WERI-Rb-1 (cell line): ENCODE data around the gene TMEM106B.
A peak's percentile ranks its signal among the peaks of the same experiment; 100 is the strongest.

Experiments used
- DNase-seq: peaks from one replicate; pipeline ENCODE4 v3.0.0-alpha.2; 2020
- H3K27ac ChIP-seq: fragments of 250-450 bp; sonication (Bioruptor Pico); 2 replicates; pipeline ENCODE4 v1.5.1; 2020; ENCODE audit warnings: mild to moderate bottlenecking, moderate library complexity
- H3K27me3 ChIP-seq: fragments of 250-450 bp; sonication (Bioruptor Pico); 2 replicates; pipeline ENCODE4 v1.5.1; 2021; ENCODE audit warnings: mild to moderate bottlenecking, low read depth, moderate library complexity; ENCODE audit not compliant: insufficient read depth, severe bottlenecking
- H3K36me3 ChIP-seq: fragments of 250-450 bp; sonication (Bioruptor Pico); 2 replicates; pipeline ENCODE4 v1.5.1; 2020; ENCODE audit warnings: mild to moderate bottlenecking, moderate library complexity
- H3K4me3 ChIP-seq: 2 replicates; pipeline ENCODE4 v1.5.1; 2011; ENCODE audit warnings: low read depth, mild to moderate bottlenecking, control low read depth, low read length
- H3K9me3 ChIP-seq: fragments of 250-450 bp; sonication (Bioruptor Pico); 2 replicates; pipeline ENCODE4 v1.5.1; 2021; ENCODE audit warnings: mild to moderate bottlenecking, moderate library complexity; ENCODE audit not compliant: severe bottlenecking
- TF ChIP-seq, protein P1 (sequence below): IDR thresholded peaks from 2 replicates; pipeline ENCODE4 v1.5.1; 2011; ENCODE audit warnings: low read depth, mild to moderate bottlenecking, control low read depth, inconsistent platforms, low read length

The TMEM106B gene

DNA sequence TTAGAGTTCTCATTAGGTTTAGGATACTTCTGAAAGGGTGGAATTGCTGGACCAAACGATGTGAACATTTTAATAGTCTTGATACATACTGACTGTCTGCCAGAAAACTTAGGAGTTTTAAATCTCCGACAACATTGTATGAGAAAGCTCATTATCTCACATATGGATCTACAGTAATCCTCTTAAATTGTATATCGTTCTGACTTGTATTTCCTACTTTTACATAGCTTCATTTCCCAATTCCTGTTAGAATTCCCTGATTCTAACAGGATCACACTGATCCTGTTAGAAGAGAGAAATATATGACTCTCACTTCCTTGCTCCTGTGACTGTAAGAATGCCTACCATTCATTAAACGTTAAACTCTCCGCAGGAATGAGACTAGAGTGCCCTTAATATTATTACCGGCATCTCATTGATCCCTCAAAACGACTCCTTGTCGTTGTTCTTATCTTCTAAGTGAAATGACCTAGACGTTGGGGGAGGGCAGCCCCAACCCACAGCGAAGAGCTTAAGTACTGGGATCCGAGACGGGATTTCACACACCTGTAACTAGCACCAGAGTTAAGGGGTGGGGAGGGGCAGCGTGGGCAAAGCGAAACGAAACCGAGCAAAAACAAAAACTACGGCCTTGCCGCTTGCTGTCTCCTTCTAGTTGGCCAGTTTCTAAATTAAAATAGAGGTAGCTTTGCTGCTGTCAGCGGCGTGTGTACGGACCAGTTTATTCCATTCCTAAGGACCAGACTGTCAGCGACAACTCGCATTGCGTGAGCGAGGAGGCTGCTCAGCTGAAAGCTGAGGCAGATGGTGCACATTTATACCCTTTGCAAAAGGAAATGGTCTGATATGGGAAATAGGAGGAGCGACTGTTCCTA is 678 bp upstream of the TMEM106B start:
- Histone ChIP-seq H3K9me3 (no peaks in the 10 kb centered on the region), H3K27me3 (no peaks in the 10 kb centered on the region), H3K4me3 (peak overlapping the region; percentile 71), H3K27ac (peak overlapping the region; percentile 95), H3K36me3 (no peaks in the 10 kb centered on the region; the same call in 1 of the 2 replicates)
- DNase-seq, result peak; percentile 63
- TF ChIP-seq, protein P1, sequence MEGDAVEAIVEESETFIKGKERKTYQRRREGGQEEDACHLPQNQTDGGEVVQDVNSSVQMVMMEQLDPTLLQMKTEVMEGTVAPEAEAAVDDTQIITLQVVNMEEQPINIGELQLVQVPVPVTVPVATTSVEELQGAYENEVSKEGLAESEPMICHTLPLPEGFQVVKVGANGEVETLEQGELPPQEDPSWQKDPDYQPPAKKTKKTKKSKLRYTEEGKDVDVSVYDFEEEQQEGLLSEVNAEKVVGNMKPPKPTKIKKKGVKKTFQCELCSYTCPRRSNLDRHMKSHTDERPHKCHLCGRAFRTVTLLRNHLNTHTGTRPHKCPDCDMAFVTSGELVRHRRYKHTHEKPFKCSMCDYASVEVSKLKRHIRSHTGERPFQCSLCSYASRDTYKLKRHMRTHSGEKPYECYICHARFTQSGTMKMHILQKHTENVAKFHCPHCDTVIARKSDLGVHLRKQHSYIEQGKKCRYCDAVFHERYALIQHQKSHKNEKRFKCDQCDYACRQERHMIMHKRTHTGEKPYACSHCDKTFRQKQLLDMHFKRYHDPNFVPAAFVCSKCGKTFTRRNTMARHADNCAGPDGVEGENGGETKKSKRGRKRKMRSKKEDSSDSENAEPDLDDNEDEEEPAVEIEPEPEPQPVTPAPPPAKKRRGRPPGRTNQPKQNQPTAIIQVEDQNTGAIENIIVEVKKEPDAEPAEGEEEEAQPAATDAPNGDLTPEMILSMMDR, result no peak

DNA sequence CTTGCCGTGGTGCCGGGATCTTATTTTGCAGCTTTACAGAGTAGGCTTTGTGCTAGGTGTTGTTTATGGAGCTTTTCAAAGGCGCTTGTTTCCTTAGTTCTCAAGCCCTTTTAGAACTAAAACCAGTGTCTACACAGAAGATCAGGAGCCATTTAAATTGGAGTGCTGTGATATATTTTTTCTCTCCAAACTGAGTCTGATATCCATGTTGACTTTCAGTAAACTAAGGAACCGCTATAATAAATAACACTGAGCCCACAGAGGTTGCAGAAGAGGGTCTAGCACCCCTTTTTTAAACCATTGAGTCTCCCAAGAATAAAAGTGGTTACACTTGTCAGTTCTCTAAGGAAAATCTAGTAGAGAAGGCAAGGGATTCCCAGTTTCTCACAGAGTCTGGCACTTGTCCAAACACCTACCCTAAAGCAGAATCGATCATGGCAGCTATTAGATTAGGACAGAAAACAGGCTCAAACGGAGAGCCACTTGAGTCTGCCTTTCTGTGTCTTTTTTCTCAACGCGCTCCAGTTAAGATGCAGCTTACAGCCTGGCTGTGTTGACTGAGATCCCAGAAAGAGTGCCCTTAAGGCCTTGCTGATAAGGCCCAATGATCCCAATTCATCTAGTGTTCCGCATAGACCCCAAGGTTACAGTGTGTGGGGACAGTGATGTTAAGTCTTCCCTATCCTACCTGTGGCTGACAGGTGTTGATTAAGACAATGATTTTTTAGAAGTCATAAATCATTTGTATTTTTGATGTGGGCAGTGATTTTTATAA is 804 bp downstream of the TMEM106B start:
- no peaks in the 10 kb centered on the region; the same call in 1 of the 2 replicates for H3K36me3 ChIP-seq
- no peaks in the 10 kb centered on the region for H3K27me3 ChIP-seq
- peak; percentile 14 for DNase-seq
- H3K4me3 ChIP-seq, result peak overlapping the region; percentile 71
- peak overlapping the region; percentile 95 for H3K27ac ChIP-seq
- no peaks in the 10 kb centered on the region for H3K9me3 ChIP-seq
- TF ChIP-seq, protein P1, result no peak

DNA sequence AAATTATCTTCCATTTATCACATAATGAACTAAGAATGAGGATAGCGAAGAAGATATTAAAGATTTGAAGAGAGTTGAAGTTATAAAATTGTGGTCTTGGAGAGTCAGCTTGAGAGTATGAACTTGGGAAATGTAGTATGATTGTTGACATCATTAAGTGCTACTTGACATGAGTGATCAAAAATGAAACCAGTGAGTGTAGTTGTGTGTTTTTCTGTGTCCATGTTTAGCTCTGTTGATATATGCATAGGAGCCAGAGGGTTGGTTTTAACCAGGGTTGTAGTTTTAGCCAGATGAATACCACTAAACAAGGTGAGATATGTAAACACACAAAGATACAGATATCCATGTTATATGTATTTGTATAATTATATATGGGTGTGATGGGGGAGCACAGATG is 6.2 kb downstream of the TMEM106B start:
- H3K27me3 ChIP-seq, result no peaks in the 10 kb centered on the region
- DNase-seq, result no peak
- no peaks in the 10 kb centered on the region; the same call in none of the 2 replicates for H3K36me3 ChIP-seq
- H3K4me3 ChIP-seq, result no peak overlapping the region
- TF ChIP-seq, protein P1, result no peak
- H3K9me3 ChIP-seq, result no peaks in the 10 kb centered on the region
- no peak overlapping the region for H3K27ac ChIP-seq

DNA sequence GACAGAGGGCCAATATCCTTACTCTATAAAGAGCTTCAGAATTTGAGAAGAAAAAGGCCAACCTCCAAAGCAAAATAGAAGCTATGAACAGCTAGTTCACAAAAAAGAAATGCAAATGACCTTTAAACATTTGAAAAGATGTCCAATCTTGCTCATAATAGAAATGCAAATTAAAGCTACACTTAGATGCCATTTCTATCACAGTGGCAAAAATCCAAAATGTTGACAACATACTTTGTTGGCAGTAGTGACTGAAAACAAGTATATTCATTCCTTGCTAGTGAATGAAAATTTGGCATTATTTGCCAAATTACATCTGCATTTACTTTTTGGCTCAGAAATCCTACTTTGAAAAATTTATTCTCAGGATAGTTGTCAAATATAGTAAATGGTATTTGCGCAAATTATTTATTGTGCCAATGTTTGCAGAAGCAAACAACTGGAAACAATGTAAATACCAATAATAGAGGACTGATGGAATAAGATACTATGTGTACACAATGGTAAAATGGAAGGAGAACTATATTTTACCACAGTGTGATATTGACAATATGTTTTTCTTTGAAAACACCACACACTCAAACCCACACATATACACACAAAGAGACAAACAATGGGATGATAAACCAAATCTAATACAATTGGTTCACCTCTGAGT is 9.4 kb downstream of the TMEM106B start:
- H3K27me3 ChIP-seq, result no peaks in the 10 kb centered on the region
- H3K9me3 ChIP-seq, result no peaks in the 10 kb centered on the region
- TF ChIP-seq, protein P1, result no peak
- no peaks in the 10 kb centered on the region; the same call in none of the 2 replicates for H3K36me3 ChIP-seq
- DNase-seq, result no peak
- H3K27ac ChIP-seq, result no peak overlapping the region
- no peak overlapping the region for H3K4me3 ChIP-seq

DNA sequence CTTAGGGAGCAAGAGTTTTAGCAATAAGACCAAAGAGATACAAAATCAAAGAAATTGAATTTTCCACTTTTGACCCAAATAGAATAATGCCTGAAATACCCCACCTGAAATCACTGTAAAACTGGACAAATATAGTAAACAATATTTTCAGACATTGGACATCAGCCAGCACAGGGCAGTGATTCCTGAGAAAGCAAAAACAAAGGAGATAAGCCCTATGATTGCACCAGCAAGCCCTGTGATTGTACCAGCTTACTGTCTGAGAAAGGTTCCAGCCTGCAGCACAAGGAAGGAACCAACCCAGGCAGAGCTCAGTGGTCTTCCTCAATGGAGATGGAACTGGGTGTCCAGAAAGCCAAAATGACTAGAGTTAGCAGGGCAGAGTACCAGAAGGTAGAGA is 10.3 kb downstream of the TMEM106B start:
- Histone ChIP-seq H3K36me3 (no peaks in the 10 kb centered on the region; the same call in 1 of the 2 replicates), H3K27ac (no peak overlapping the region)

More for the DNA sequence above, 10.3 kb downstream of the TMEM106B start:
- Histone ChIP-seq H3K27me3 (no peaks in the 10 kb centered on the region), H3K9me3 (no peaks in the 10 kb centered on the region), H3K4me3 (no peak overlapping the region)
- TF ChIP-seq, protein P1, result no peak
- DNase-seq, result no peak
